Measurements from ENCODE around the gene AIMP1. TPM values are rescaled to one million over a fixed set of nuclear protein-coding genes. Genes with fewer than 3 reads are reported as not detected.

AIMP1 gene
- total and polyA plus RNA-seq, 10 of the 15 experiments (the other 5 are each of a cell fraction or from before 2014, with no cell fraction given) = 18.6 to 131 (median 56.5) TPM

DNA sequence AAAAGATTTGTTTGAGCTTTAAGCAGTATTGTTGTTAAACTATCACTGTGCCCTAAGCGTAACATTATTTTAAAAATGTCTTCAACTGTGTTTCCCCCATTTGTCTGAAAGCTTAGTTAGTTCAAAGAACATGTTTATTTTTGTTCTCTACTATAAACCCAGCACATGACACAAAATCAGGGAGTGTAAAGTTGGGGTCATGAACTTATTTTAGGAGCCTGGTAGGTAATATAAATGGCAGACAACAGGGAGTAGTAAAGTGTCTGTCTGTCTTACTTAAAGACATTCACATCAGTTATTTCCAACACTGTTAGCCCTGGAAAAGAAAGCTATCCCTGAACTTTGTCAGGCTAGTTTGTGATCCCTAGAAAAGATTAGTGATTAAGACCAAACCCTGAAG lies 3.9 kb downstream of the AIMP1 start:
- ChIA-PET CTCF (interaction anchor here (1.3 kb wide), 3 partner anchors 8 to 54 kb away, joined by 3 to 12 read pairs (median 3); no protein-coding TSS in a partner anchor), RAD21 (ENCODE audit: unreplicated experiment) (no interaction called here), SMC1A (ENCODE audit: uncharacterized antibody, unreplicated experiment) (interaction anchor here (0.8 kb wide), 1 partner anchor 12 kb away, joined by 3 read pairs; no protein-coding TSS in a partner anchor), POLR2A (no interaction called here)
- WGBS (ENCODE audit: insufficient coverage, insufficient replicate concordance, low lambda C conversion rate, missing lambda C conversion rate) = 100% methylated on average over 1 of the region's 1 CpG
- Histone ChIP-seq H3K27me3 (replicated peaks in 1 of 2; ENCODE audit: control insufficient read depth in 2 of 2, insufficient read depth in 2 of 2, low read length in 1 of 2) (no peaks in the 10 kb centered on the region), H4K20me1 (ENCODE audit: control insufficient read depth, insufficient read depth) (no peaks in the 10 kb centered on the region), H3K79me2 (ENCODE audit: control insufficient read depth, insufficient read depth, low read length) (peaks cover 75% of the 10 kb centered on the region), H3K4me2 (ENCODE audit: control insufficient read depth, insufficient read depth) (no peak overlapping the region), H2AFZ (ENCODE audit: control insufficient read depth, low read depth, low read length) (no peak overlapping the region), H3K4me1 (ENCODE audit: control insufficient read depth, insufficient read depth, low read length) (peaks cover 3% of the 10 kb centered on the region; the same call in 1 of the 2 replicates), H3K27ac (ENCODE audit: control insufficient read depth, insufficient read depth) (no peak overlapping the region), H3K36me3 (ENCODE audit: control insufficient read depth in 2 of 2, insufficient read depth in 2 of 2, low read length in 1 of 2) (no peaks in the 10 kb centered on the region; a peak in 1 of 4 replicates), H3K9me3 (replicated peaks; ENCODE audit: control insufficient read depth, insufficient read depth, low read length) (peaks cover 2% of the 10 kb centered on the region; the same call in 2 of the 3 replicates), H3K9ac (ENCODE audit: control insufficient read depth, insufficient read depth, low read length) (no peak overlapping the region), H3K4me3 (no peak overlapping the region)
- BruUV-seq (replicated peaks) = no TSS peak
- TF ChIP-seq MEF2A (IDR thresholded peaks at IDR 0.05; ENCODE audit: insufficient read depth, low read depth, low read length) (no peak), STAT1 (conservative IDR thresholded peaks at IDR 0.05) (no peak), GABPA (IDR thresholded peaks at IDR 0.05; ENCODE audit: low read depth) (no peak), ZNF207 (IDR thresholded peaks at IDR 0.05; ENCODE audit: borderline replicate concordance) (no peak), CREM (IDR thresholded peaks at IDR 0.05; ENCODE audit: low read depth) (no peak), TCF3 (IDR thresholded peaks at IDR 0.05; ENCODE audit: borderline replicate concordance, insufficient read depth, low read depth, low read length) (no peak), CHD4 (IDR thresholded peaks at IDR 0.05) (no peak), PML (IDR thresholded peaks at IDR 0.05; ENCODE audit: low read length) (no peak), ATF7 (IDR thresholded peaks at IDR 0.05; ENCODE audit: low read depth) (no peak), BCLAF1 (IDR thresholded peaks at IDR 0.05) (no peak), JUNB (IDR thresholded peaks at IDR 0.05) (no peak), SIN3A (IDR thresholded peaks at IDR 0.05; ENCODE audit: low read depth, low read length) (no peak), CHD2 (IDR thresholded peaks at IDR 0.05; ENCODE audit: borderline replicate concordance, low read depth, low read length) (no peak), NR2C2 (IDR thresholded peaks at IDR 0.05; ENCODE audit: borderline replicate concordance, control insufficient read depth, insufficient read length, low read depth) (no peak), KLF5 (IDR thresholded peaks at IDR 0.05; ENCODE audit: partially characterized antibody) (no peak), SRF (IDR thresholded peaks at IDR 0.05; ENCODE audit: low read depth in 2 of 2, low read length in 2 of 2) (no peak), POU2F2 (IDR thresholded peaks at IDR 0.05; ENCODE audit: borderline replicate concordance, low read depth, low read length) (no peak), GATAD2B (conservative IDR thresholded peaks at IDR 0.05; ENCODE audit: low read depth) (no peak), BRCA1 (IDR thresholded peaks at IDR 0.05; ENCODE audit: low read depth, low read length) (no peak)
- TF ChIP-seq, protein P1, sequence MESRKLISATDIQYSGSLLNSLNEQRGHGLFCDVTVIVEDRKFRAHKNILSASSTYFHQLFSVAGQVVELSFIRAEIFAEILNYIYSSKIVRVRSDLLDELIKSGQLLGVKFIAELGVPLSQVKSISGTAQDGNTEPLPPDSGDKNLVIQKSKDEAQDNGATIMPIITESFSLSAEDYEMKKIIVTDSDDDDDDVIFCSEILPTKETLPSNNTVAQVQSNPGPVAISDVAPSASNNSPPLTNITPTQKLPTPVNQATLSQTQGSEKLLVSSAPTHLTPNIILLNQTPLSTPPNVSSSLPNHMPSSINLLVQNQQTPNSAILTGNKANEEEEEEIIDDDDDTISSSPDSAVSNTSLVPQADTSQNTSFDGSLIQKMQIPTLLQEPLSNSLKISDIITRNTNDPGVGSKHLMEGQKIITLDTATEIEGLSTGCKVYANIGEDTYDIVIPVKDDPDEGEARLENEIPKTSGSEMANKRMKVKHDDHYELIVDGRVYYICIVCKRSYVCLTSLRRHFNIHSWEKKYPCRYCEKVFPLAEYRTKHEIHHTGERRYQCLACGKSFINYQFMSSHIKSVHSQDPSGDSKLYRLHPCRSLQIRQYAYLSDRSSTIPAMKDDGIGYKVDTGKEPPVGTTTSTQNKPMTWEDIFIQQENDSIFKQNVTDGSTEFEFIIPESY (IDR thresholded peaks at IDR 0.05) = no peak
- ATAC-seq (no peak), FAIRE-seq (no peak), DNase-seq (ENCODE audit: low read depth, low spot score) (no peak)
- in situ Hi-C loops (cut with MboI) = no loop called here
- intact Hi-C loops (cut with micrococcal nuclease; ENCODE audit: unreplicated experiment) = no loop called here
